HepG2 (cell line): ENCODE results near the gene TNS1. TPM values are rescaled to one million over a fixed set of nuclear protein-coding genes. Genes with fewer than 3 reads are reported as not detected.
A peak's percentile ranks its signal among the peaks of the same experiment; 100 is the strongest.

Experiments
- ATAC-seq: fragments of 200-7000 bp; cut with Tn5 transposase; 3 replicates; pipeline ENCODE4 v1.9.1; 2020; ENCODE audit warnings: mild to moderate bottlenecking, moderate library complexity
- BruUV-seq: library from RNA; stranded (reverse); fragments of 400-500 nt; replicated peaks from 2 replicates; lab custom pipeline; 2021; lab: Mats Ljungman, UMichigan
- CTCF ChIA-PET: fragments of 300-600 bp; formaldehyde crosslinking; extraction: SDS; loops from one replicate; lab custom pipeline; 2021; ENCODE audit warnings: low total read pairs, inconsistent platforms, low intra/inter-chr PET ratio; lab: Yijun Ruan, JAX
- POLR2A ChIA-PET: fragments of 350-600 bp; sonication (Branson Sonifier 250); formaldehyde crosslinking; loops from one replicate; lab custom pipeline; 2020; ENCODE audit warnings: antibody characterized with exemption, inconsistent platforms; lab: Yijun Ruan, JAX
- DNase-seq: peaks from one replicate; pipeline ENCODE4 v3.0.0-alpha.2; 2015; ENCODE audit warnings: low spot score
- FAIRE-seq: peaks from 3 replicates; lab custom pipeline; 2011; peaks lifted over from hg19 to GRCh38; lab: Jason Lieb, UNC
- H2AFZ ChIP-seq: one replicate; pipeline ENCODE4 v1.6.1; 2011; ENCODE audit warnings: low read length, inconsistent platforms
- H3K27ac ChIP-seq: fragments of 300-600 bp; 3 replicates; pipeline ENCODE4 v1.8.0; 2011; ENCODE audit warnings: mixed run types, mild to moderate bottlenecking, mixed read lengths, low read length, inconsistent platforms; ENCODE audit not compliant: insufficient read depth; ENCODE audit errors: extremely low read length
- H3K27me3 ChIP-seq, 2 experiments: fragments of 200-600 bp in 1 of 2; 2 replicates in 1 of 2; 3 replicates in 1 of 2; pipeline versions ENCODE4 v1.6.0 to v1.8.0; 2011; ENCODE audit warnings: low read length in 2 of 2, mild to moderate bottlenecking in 2 of 2, moderate library complexity in 2 of 2, inconsistent platforms in 1 of 2; ENCODE audit not compliant: insufficient read depth in 2 of 2, control insufficient read depth in 1 of 2
- H3K36me3 ChIP-seq, 2 experiments: fragments of 200-600 bp in 1 of 2; replicated peaks in 1 of 2; 2 replicates in 1 of 2; 3 replicates in 1 of 2; pipeline versions ENCODE4 v1.5.1 to v1.8.0; 2011; ENCODE audit warnings: low read length in 2 of 2, inconsistent platforms in 1 of 2; ENCODE audit not compliant: insufficient read depth in 2 of 2, control insufficient read depth in 1 of 2
- H3K4me1 ChIP-seq: 2 replicates; pipeline ENCODE4 v1.5.1; 2012; ENCODE audit warnings: low read length, inconsistent platforms; ENCODE audit not compliant: insufficient read depth
- H3K4me2 ChIP-seq: 2 replicates; pipeline ENCODE4 v1.6.0; 2011; ENCODE audit warnings: low read depth, low read length, inconsistent platforms
- H3K4me3 ChIP-seq, 3 experiments: fragments of 200-600 bp in 1 of 3; sonication (generic), shearing (Covaris generic) in 1 of 3; replicated peaks in 1 of 3; 2 replicates each; pipeline ENCODE4 v1.5.1; 2011 to 2016; ENCODE audit warnings: low read length in 3 of 3, inconsistent platforms in 2 of 3, low read depth in 2 of 3, mild to moderate bottlenecking in 2 of 3, control low read depth in 1 of 3, mixed read lengths in 1 of 3; ENCODE audit not compliant: insufficient read depth in 1 of 3
- H3K79me2 ChIP-seq: one replicate; pipeline ENCODE4 v1.6.1; 2011; ENCODE audit warnings: low read length, inconsistent platforms; ENCODE audit not compliant: insufficient read depth
- H3K9ac ChIP-seq: 2 replicates; pipeline ENCODE4 v1.6.0; 2011; ENCODE audit warnings: mild to moderate bottlenecking, low read depth, low read length, inconsistent platforms; ENCODE audit not compliant: insufficient read depth
- H3K9me3 ChIP-seq: 2 replicates; pipeline ENCODE4 v1.5.1; 2012; ENCODE audit warnings: mild to moderate bottlenecking, low read length
- H4K20me1 ChIP-seq: 2 replicates; pipeline ENCODE4 v1.6.0; 2011; ENCODE audit warnings: inconsistent platforms, mild to moderate bottlenecking, low read length, moderate library complexity; ENCODE audit not compliant: insufficient read depth
- HOXA3 ChIP-seq: sonication (generic); formaldehyde crosslinking; IDR thresholded peaks from 2 replicates; pipeline ENCODE4 v1.5.0; 2020; ENCODE audit warnings: missing genetic modification reagents
- ISL2 ChIP-seq: sonication (generic); formaldehyde crosslinking; IDR thresholded peaks from 2 replicates; pipeline ENCODE4 v1.5.0; 2020; ENCODE audit warnings: missing genetic modification reagents
- JUN ChIP-seq: sonication (generic); formaldehyde crosslinking; IDR thresholded peaks from 2 replicates; pipeline ENCODE4 v1.4.0; 2020; ENCODE audit warnings: mild to moderate bottlenecking, missing genetic modification reagents
- KLF16 ChIP-seq, 2 experiments: sonication (generic) in 1 of 2; formaldehyde crosslinking in 1 of 2; IDR thresholded peaks; 2 replicates each; pipeline versions ENCODE4 v1.6.1 to v1.8.0; 2016 to 2023; ENCODE audit warnings: missing genetic modification reagents in 2 of 2, missing compliant biosample characterization in 1 of 2
- MAFF ChIP-seq: IDR thresholded peaks from 2 replicates; pipeline ENCODE4 v1.6.1; 2011; ENCODE audit warnings: low read depth, low read length, improper control_type of control experiment
- MBNL3 ChIP-seq: fragments of 250-450 bp; sonication (Bioruptor Pico); conservative IDR thresholded peaks from 2 replicates; pipeline ENCODE4 v1.8.0; 2022; ENCODE audit warnings: mild to moderate bottlenecking, inconsistent platforms
- MED1 ChIP-seq: sonication (generic); formaldehyde crosslinking; IDR thresholded peaks from 2 replicates; pipeline ENCODE4 v1.4.0; 2020; ENCODE audit warnings: missing genetic modification reagents
- POLR2A ChIP-seq, 2 experiments: IDR thresholded peaks; 2 replicates each; pipeline ENCODE4 v1.6.1; 2011; ENCODE audit warnings: low read depth in 2 of 2, low read length in 2 of 2, mild to moderate bottlenecking in 1 of 2, moderate library complexity in 1 of 2; ENCODE audit not compliant: insufficient read depth in 1 of 2
- POLR2AphosphoS5 ChIP-seq: IDR thresholded peaks from 2 replicates; pipeline ENCODE4 v1.6.1; 2012; ENCODE audit warnings: low read depth, low read length
- RBFOX2 ChIP-seq: fragments of 200-400 bp; formaldehyde crosslinking; IDR thresholded peaks from 2 replicates; pipeline ENCODE4 v1.6.1; 2017; ENCODE audit warnings: low read depth, mild to moderate bottlenecking, low read length
- RBM22 ChIP-seq: fragments of 200-400 bp; formaldehyde crosslinking; optimal IDR thresholded peaks from 2 replicates; pipeline ENCODE3; 2017; ENCODE audit warnings: mild to moderate bottlenecking, low read length, moderate library complexity
- RCOR2 ChIP-seq: IDR thresholded peaks from 2 replicates; pipeline ENCODE4 v1.6.1; 2016; ENCODE audit warnings: missing biosample characterization, missing genetic modification reagents
- SP4 ChIP-seq: sonication (generic); formaldehyde crosslinking; IDR thresholded peaks from 2 replicates; pipeline ENCODE4 v1.8.1; 2023; ENCODE audit warnings: mild to moderate bottlenecking, missing genetic modification reagents
- TBX3 ChIP-seq: fragments of 450-650 bp; IDR thresholded peaks from 2 replicates; pipeline ENCODE4 v1.6.1; 2017; ENCODE audit warnings: antibody characterized with exemption, mild to moderate bottlenecking, inconsistent platforms, borderline replicate concordance
- TCF7 ChIP-seq: sonication (generic); IDR thresholded peaks from 2 replicates; pipeline ENCODE4 v1.6.1; 2016; ENCODE audit warnings: antibody characterized with exemption, low read depth
- TRIM24 ChIP-seq: sonication (generic); formaldehyde crosslinking; IDR thresholded peaks from 2 replicates; pipeline ENCODE4 v1.8.0; 2022; ENCODE audit warnings: mild to moderate bottlenecking, missing genetic modification reagents
- XBP1 ChIP-seq: sonication (generic); formaldehyde crosslinking; IDR thresholded peaks from 2 replicates; pipeline ENCODE4 v1.5.0; 2020; ENCODE audit warnings: missing genetic modification reagents
- ZFP82 ChIP-seq: sonication (generic); formaldehyde crosslinking; IDR thresholded peaks from 2 replicates; pipeline ENCODE4 v1.5.1; 2020; ENCODE audit warnings: mild to moderate bottlenecking, missing genetic modification reagents, borderline replicate concordance
- ZFP90 ChIP-seq: sonication (generic); formaldehyde crosslinking; IDR thresholded peaks from 2 replicates; pipeline ENCODE4 v1.8.0; 2022; ENCODE audit warnings: missing genetic modification reagents, mild to moderate bottlenecking, inconsistent platforms, borderline replicate concordance
- ZFYVE20 ChIP-seq: sonication (generic); formaldehyde crosslinking; IDR thresholded peaks from 2 replicates; pipeline ENCODE4 v1.8.0; 2023; ENCODE audit warnings: low read depth, mild to moderate bottlenecking, moderate library complexity, missing genetic modification reagents, borderline replicate concordance
- ZNF136 ChIP-seq: sonication (generic); formaldehyde crosslinking; IDR thresholded peaks from 2 replicates; pipeline ENCODE4 v1.8.1; 2022; ENCODE audit warnings: low read depth, mild to moderate bottlenecking, moderate library complexity, missing genetic modification reagents
- ZNF3 ChIP-seq: IDR thresholded peaks from 2 replicates; pipeline ENCODE4 v1.7.0; 2017; ENCODE audit warnings: inconsistent platforms
- ZNF30 ChIP-seq: sonication (generic); formaldehyde crosslinking; IDR thresholded peaks from 2 replicates; pipeline ENCODE4 v1.5.0; 2020; ENCODE audit warnings: mild to moderate bottlenecking, missing genetic modification reagents
- ZNF354B ChIP-seq: sonication (generic); formaldehyde crosslinking; IDR thresholded peaks from 2 replicates; pipeline ENCODE4 v1.8.0; 2022; ENCODE audit warnings: mild to moderate bottlenecking, missing genetic modification reagents
- ZNF367 ChIP-seq: sonication (generic); formaldehyde crosslinking; IDR thresholded peaks from 2 replicates; pipeline ENCODE4 v1.4.0; 2020; ENCODE audit warnings: missing genetic modification reagents, borderline replicate concordance
- ZNF569 ChIP-seq: sonication (generic); formaldehyde crosslinking; IDR thresholded peaks from 2 replicates; pipeline ENCODE4 v1.5.0; 2020; ENCODE audit warnings: mild to moderate bottlenecking, missing genetic modification reagents, moderate library complexity, borderline replicate concordance
- ZSCAN9 ChIP-seq: IDR thresholded peaks from 2 replicates; pipeline ENCODE4 v1.6.1; 2016; ENCODE audit warnings: borderline replicate concordance
- WGBS: methylation state at CpG from one replicate; pipeline ENCODE4 v1.1.6; 2017; ENCODE audit warnings: low lambda C conversion rate; 5-methylcytosine and 5-hydroxymethylcytosine counted together
- in situ Hi-C: cut with HindIII; loops from 2 replicates; pipeline ENCODE4 v1.10.0; 2017; ENCODE audit warnings: low pct_unique_long_range_greater_than_20kb; ENCODE audit not compliant: extremely low pct_ligation_motif_present
- intact Hi-C: fragments of 100-400 bp; cut with micrococcal nuclease; formaldehyde crosslinking; loops from one replicate; pipeline ENCODE4 v1.10.0; 2022; ENCODE audit not compliant: unreplicated experiment
- polyA plus RNA-seq, 8 experiments: library from polyadenylated mRNA; depleted of rRNA in 3 of 8; stranded (reverse) in 7 of 8; unstranded in 1 of 8; fragments of >200 nt; fragmentation: Illumina TruSeq in 4 of 8; extraction: Trizol in 4 of 8; gene quantifications; 2 replicates each; pipeline versions ENCODE4 v1.2.1 to v1.2.3, GENCODE V29; 2011 to 2016; ENCODE audit warnings: low read depth in 4 of 8, missing spikeins in 1 of 8, mixed read lengths in 1 of 8; ENCODE audit not compliant: insufficient read depth in 1 of 8
- total RNA-seq, 5 experiments: library from RNA; depleted of rRNA; stranded (reverse); fragments of >200 nt; fragmentation: Illumina TruSeq; extraction: Trizol; gene quantifications; 2 replicates each; pipeline ENCODE4 v1.2.3, GENCODE V29; 2016; ENCODE audit warnings: low read depth in 1 of 5
- TF ChIP-seq, protein P1 (sequence below): sonication (generic); formaldehyde crosslinking; IDR thresholded peaks from 2 replicates; pipeline ENCODE4 v1.4.0; 2020; ENCODE audit warnings: mild to moderate bottlenecking, missing genetic modification reagents, borderline replicate concordance

TNS1 gene
- total and polyA plus RNA-seq, 2 of the 13 experiments (the other 11 are each of a cell fraction or from before 2014, with no cell fraction given): 1.9 to 118 TPM

- ATAC-seq (peak; percentile 68), DNase-seq (peak; percentile 55), FAIRE-seq (peak; percentile 80)
- no peak overlapping the region; a peak in 1 of 6 replicates for H3K4me3 ChIP-seq
- H3K27me3 ChIP-seq: no peaks in the 10 kb centered on the region
- H3K9ac ChIP-seq: no peak overlapping the region
- no peaks in the 10 kb centered on the region for H3K79me2 ChIP-seq
- no peak overlapping the region for H2AFZ ChIP-seq
- BruUV-seq: no TSS peak
- intact Hi-C loops: loop anchor here (1.0 to 5.0 kb wide), 6 partner anchors 101 to 283 kb away; partner anchors contain the start of gene RUFY4
- H3K4me1 ChIP-seq: peaks cover 41% of the 10 kb centered on the region
- POLR2A ChIA-PET: interaction anchor here (0.8 to 1.5 kb wide), 3 partner anchors 101 to 208 kb away, joined by 3 to 6 read pairs (median 4); no protein-coding TSS in a partner anchor
- no peaks in the 10 kb centered on the region; the same call in 1 of the 2 replicates for H4K20me1 ChIP-seq
- peak overlapping the region; percentile 42 for H3K4me2 ChIP-seq
- H3K9me3 ChIP-seq: peaks cover 7% of the 10 kb centered on the region; the same call in 1 of the 2 replicates
- in situ Hi-C loops: loop anchor here (5.0 kb wide), 1 partner anchor 247 kb away; no protein-coding TSS in a partner anchor
- CTCF ChIA-PET: interaction anchor here (0.8 to 6.4 kb wide), 10 partner anchors 101 to 283 kb away, joined by 3 to 106 read pairs (median 6); partner anchors contain the start of gene RUFY4
- H3K36me3 ChIP-seq: no peaks in the 10 kb centered on the region
- H3K27ac ChIP-seq: no peak overlapping the region
- WGBS: 5% methylated on average over 7 of the region's 10 CpGs
- peak; percentile 46; the same call in 1 of the 2 replicates for TF ChIP-seq ZSCAN9 (CRISPR knock-in tag)
- TF ChIP-seq JUN: no peak
- no peak for TF ChIP-seq ZFP82 (CRISPR knock-in tag)
- no peak for TF ChIP-seq ZNF569
- TF ChIP-seq KLF16 (CRISPR knock-in tag; IDR thresholded peaks at IDR 0.05): no peak
- no peak for TF ChIP-seq ZNF354B
- TF ChIP-seq XBP1 (CRISPR knock-in tag): no peak
- TF ChIP-seq RBM22: no peak
- TF ChIP-seq, protein P1, sequence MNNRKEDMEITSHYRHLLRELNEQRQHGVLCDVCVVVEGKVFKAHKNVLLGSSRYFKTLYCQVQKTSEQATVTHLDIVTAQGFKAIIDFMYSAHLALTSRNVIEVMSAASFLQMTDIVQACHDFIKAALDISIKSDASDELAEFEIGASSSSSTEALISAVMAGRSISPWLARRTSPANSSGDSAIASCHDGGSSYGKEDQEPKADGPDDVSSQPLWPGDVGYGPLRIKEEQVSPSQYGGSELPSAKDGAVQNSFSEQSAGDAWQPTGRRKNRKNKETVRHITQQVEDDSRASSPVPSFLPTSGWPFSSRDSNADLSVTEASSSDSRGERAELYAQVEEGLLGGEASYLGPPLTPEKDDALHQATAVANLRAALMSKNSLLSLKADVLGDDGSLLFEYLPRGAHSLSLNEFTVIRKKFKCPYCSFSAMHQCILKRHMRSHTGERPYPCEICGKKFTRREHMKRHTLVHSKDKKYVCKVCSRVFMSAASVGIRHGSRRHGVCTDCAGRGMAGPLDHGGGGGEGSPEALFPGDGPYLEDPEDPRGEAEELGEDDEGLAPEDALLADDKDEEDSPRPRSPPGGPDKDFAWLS (CRISPR knock-in tag): no peak
- TF ChIP-seq TBX3: no peak
- TF ChIP-seq ZNF136 (CRISPR knock-in tag): no peak
- peak in 1 of 2 experiments; percentile 27; a peak in 1 of 4 replicates for TF ChIP-seq POLR2A (IDR thresholded peaks at IDR 0.05; ENCODE audit: insufficient read depth in 1 of 2, low read depth in 2 of 2, low read length in 2 of 2)
- TF ChIP-seq RBFOX2: no peak
- TF ChIP-seq MAFF: no peak
- TF ChIP-seq ISL2 (CRISPR knock-in tag): no peak
- TF ChIP-seq HOXA3: no peak
- TF ChIP-seq ZFP90 (CRISPR knock-in tag): no peak
- no peak for TF ChIP-seq RCOR2 (CRISPR knock-in tag)
- no peak for TF ChIP-seq TCF7
- TF ChIP-seq TRIM24 (CRISPR knock-in tag): no peak
- TF ChIP-seq SP4 (CRISPR knock-in tag): no peak
- no peak for TF ChIP-seq ZNF3 (CRISPR knock-in tag)
- TF ChIP-seq MED1 (CRISPR knock-in tag): no peak; the same call in 1 of the 2 replicates
- peak; percentile 22; the same call in 1 of the 2 replicates for TF ChIP-seq POLR2AphosphoS5
- no peak for TF ChIP-seq ZNF30
- TF ChIP-seq MBNL3: no peak
- no peak for TF ChIP-seq ZNF367 (CRISPR knock-in tag)
- TF ChIP-seq ZFYVE20 (CRISPR knock-in tag): no peak
Observed at GRCh38 chr2:217785544-217786045, 217.2 kb downstream of the TNS1 start.
